Loucy (cell line): ENCODE data around the gene EPHA6.

ENCODE experiments used
- H2AFZ ChIP-seq: fragments of 200-600 bp; sonication (generic); 2 replicates; pipeline ENCODE4 v1.6.0; 2016; ENCODE audit warnings: antibody characterized with exemption, mild to moderate bottlenecking, low read length, moderate library complexity
- H3F3A ChIP-seq: fragments of 200-600 bp; 2 replicates; pipeline ENCODE4 v1.6.0; 2016; ENCODE audit warnings: antibody characterized with exemption, low read depth, mild to moderate bottlenecking
- H3K27me3 ChIP-seq: fragments of 200-600 bp; sonication (generic); 2 replicates; pipeline ENCODE4 v1.6.1; 2014; ENCODE audit warnings: low read length, mild to moderate bottlenecking; ENCODE audit not compliant: insufficient read depth, poor library complexity, severe bottlenecking
- H3K36me3 ChIP-seq: fragments of 200-600 bp; sonication (generic); 2 replicates; pipeline ENCODE4 v1.6.1; 2016; ENCODE audit warnings: low read length; ENCODE audit not compliant: insufficient read depth
- H3K4me1 ChIP-seq: fragments of 200-600 bp; sonication (generic); 2 replicates; pipeline ENCODE4 v1.5.1; 2014; ENCODE audit warnings: low read length, mild to moderate bottlenecking; ENCODE audit not compliant: insufficient read depth, poor library complexity, severe bottlenecking
- H3K4me2 ChIP-seq: fragments of 200-600 bp; sonication (generic); 2 replicates; pipeline ENCODE4 v1.6.0; 2014; ENCODE audit warnings: antibody characterized with exemption, low read length, low read depth, mild to moderate bottlenecking; ENCODE audit not compliant: poor library complexity, severe bottlenecking
- H3K4me3 ChIP-seq: fragments of 200-600 bp; sonication (generic); 2 replicates; pipeline ENCODE4 v1.5.1; 2014; ENCODE audit warnings: low read length, mild to moderate bottlenecking, mixed read lengths; ENCODE audit not compliant: poor library complexity, severe bottlenecking
- H3K79me2 ChIP-seq: fragments of 200-600 bp; sonication (generic); 2 replicates; pipeline ENCODE4 v1.6.1; 2014; ENCODE audit warnings: low read length; ENCODE audit not compliant: insufficient read depth
- H3K9ac ChIP-seq: fragments of 200-600 bp; sonication (generic); 2 replicates; pipeline ENCODE4 v1.6.0; 2014; ENCODE audit warnings: mild to moderate bottlenecking, low read depth, low read length, moderate library complexity; ENCODE audit not compliant: poor library complexity, severe bottlenecking
- H3K9me2 ChIP-seq: fragments of 200-600 bp; sonication (generic); replicated peaks from 2 replicates; pipeline ENCODE4 v1.6.1; 2016; ENCODE audit warnings: low read depth, low read length, mixed read lengths
- H3K9me3 ChIP-seq: fragments of 200-600 bp; sonication (generic); 2 replicates; pipeline ENCODE4 v1.6.1; 2014; ENCODE audit warnings: mild to moderate bottlenecking, antibody characterized with exemption, low read length, low read depth; ENCODE audit not compliant: insufficient read depth
- H4K20me1 ChIP-seq: fragments of 200-600 bp; sonication (generic); 2 replicates; pipeline ENCODE4 v1.6.0; 2014; ENCODE audit warnings: antibody characterized with exemption, low read length, mild to moderate bottlenecking; ENCODE audit not compliant: insufficient read depth, poor library complexity, severe bottlenecking
- CTCF ChIP-seq: fragments of 200-600 bp; sonication (generic); conservative IDR thresholded peaks from 2 replicates; pipeline ENCODE4 v1.5.1; 2014; ENCODE audit warnings: mild to moderate bottlenecking, antibody characterized with exemption, low read length
- EZH2phosphoT487 ChIP-seq: fragments of 200-600 bp; IDR thresholded peaks from 2 replicates; pipeline ENCODE4 v1.6.1; 2018; ENCODE audit warnings: antibody characterized with exemption, mild to moderate bottlenecking, moderate library complexity, borderline replicate concordance

The EPHA6 gene

DNA sequence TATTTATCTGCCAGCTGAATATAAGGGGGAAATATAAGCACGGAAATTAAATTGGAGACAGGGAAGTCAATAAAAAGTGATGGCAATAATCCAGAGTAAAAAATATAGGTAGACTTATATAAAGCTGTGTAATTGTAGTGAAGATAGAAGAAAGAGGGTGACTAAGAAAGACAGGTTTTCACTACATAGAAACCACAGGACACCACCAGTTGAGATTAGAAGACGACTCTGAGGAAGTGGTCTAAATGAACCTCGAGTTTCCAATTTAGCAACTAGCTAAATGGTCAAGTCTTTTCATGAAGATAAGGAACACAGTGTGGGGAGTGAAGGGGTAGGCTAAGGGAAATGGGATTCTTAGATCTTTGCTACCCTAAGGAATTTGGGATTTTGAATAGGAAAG lies 761.3 kb downstream of the EPHA6 start:
- Histone ChIP-seq H3K4me1 (no peaks in the 10 kb centered on the region), H3K9me3 (no peaks in the 10 kb centered on the region), H3K9me2 (no peaks in the 10 kb centered on the region), H3K27me3 (no peaks in the 10 kb centered on the region), H3K9ac (no peak overlapping the region), H4K20me1 (no peaks in the 10 kb centered on the region), H3F3A (no peaks in the 10 kb centered on the region), H3K79me2 (no peaks in the 10 kb centered on the region), H2AFZ (no peak overlapping the region), H3K36me3 (no peaks in the 10 kb centered on the region), H3K4me3 (no peak overlapping the region), H3K4me2 (no peak overlapping the region)
- TF ChIP-seq CTCF, result no peak
- TF ChIP-seq EZH2phosphoT487, result no peak

GRCh38 chr3:97576221-97576620 lies 761.8 kb downstream of the EPHA6 start:
- Histone ChIP-seq H4K20me1 (no peaks in the 10 kb centered on the region), H3F3A (no peaks in the 10 kb centered on the region), H3K4me2 (no peak overlapping the region), H3K9me2 (no peaks in the 10 kb centered on the region), H3K79me2 (no peaks in the 10 kb centered on the region), H3K9ac (no peak overlapping the region), H3K9me3 (no peaks in the 10 kb centered on the region), H3K27me3 (no peaks in the 10 kb centered on the region), H3K36me3 (no peaks in the 10 kb centered on the region), H2AFZ (no peak overlapping the region), H3K4me3 (no peak overlapping the region), H3K4me1 (no peaks in the 10 kb centered on the region)
- no peak for TF ChIP-seq CTCF
- TF ChIP-seq EZH2phosphoT487, result no peak

DNA sequence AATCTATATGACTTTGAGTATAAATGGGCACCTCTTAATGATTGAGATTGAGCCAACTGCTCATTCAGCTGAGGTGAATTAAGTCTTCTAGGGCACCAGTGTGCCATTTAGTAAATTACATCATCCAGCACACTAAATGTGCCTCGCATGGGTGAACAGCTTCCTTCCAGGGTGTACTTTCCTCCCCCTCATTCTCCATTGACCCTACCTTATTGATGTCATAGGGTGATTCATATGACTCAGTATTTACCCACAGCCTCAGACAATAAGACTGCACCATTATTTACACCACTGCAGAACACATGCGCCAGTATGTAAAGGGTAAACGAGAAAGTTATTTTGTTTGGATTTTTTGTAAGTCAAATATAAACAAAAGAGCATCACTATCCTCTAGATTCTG lies 765.0 kb downstream of the EPHA6 start:
- TF ChIP-seq EZH2phosphoT487 (no peak), CTCF (no peak)
- Histone ChIP-seq H4K20me1 (no peaks in the 10 kb centered on the region), H3K79me2 (no peaks in the 10 kb centered on the region)

More for the DNA sequence above, 765.0 kb downstream of the EPHA6 start:
- Histone ChIP-seq H3K36me3 (no peaks in the 10 kb centered on the region), H3F3A (no peaks in the 10 kb centered on the region), H3K9me3 (no peaks in the 10 kb centered on the region), H3K4me1 (no peaks in the 10 kb centered on the region), H3K4me3 (no peak overlapping the region), H3K9ac (no peak overlapping the region), H3K4me2 (no peak overlapping the region), H2AFZ (no peak overlapping the region), H3K27me3 (no peaks in the 10 kb centered on the region), H3K9me2 (no peaks in the 10 kb centered on the region)
